T47D (cell line): ENCODE results near the gene TMEM107.

Source experiments
- DNase-seq, 2 experiments: peaks; one replicate each; pipeline versions ENCODE4 v3.0.0 to v3.0.0-alpha.2; 2011 to 2012; ENCODE audit warnings: low read depth in 1 of 2, low spot score in 1 of 2
- JUND ChIP-seq: IDR thresholded peaks from 2 replicates; pipeline ENCODE4 v1.6.1; 2012; ENCODE audit warnings: low read depth
- in situ Hi-C: cut with HindIII; loops from 2 replicates; pipeline ENCODE4 v1.10.0; 2016; ENCODE audit warnings: low sequenced_read_pairs, low pct_unique_long_range_greater_than_20kb

TMEM107 gene

GRCh38 chr17:8149419-8150193 is 26.6 kb downstream of the TMEM107 start:
- TF ChIP-seq JUND = no peak
- in situ Hi-C loops = no loop called here

GRCh38 chr17:8148560-8148959 is 27.6 kb downstream of the TMEM107 start:
- no peak for TF ChIP-seq JUND
- no peak for DNase-seq
- in situ Hi-C loops = no loop called here

More at GRCh38 chr17:8149419-8150193, 26.6 kb downstream of the TMEM107 start:
- DNase-seq = no peak

- DNase-seq = no peak
- in situ Hi-C loops = no loop called here
- TF ChIP-seq JUND = no peak
Measured at GRCh38 chr17:8147805-8148404, 28.3 kb downstream of the TMEM107 start.

GRCh38 chr17:8147141-8147804 is 28.9 kb downstream of the TMEM107 start:
- TF ChIP-seq JUND = no peak
- no peak for DNase-seq
- in situ Hi-C loops = no loop called here

- DNase-seq = no peak
- no peak for TF ChIP-seq JUND
- in situ Hi-C loops = no loop called here
Measured at GRCh38 chr17:8146381-8147140, 29.6 kb downstream of the TMEM107 start.

- no peak for TF ChIP-seq JUND
- in situ Hi-C loops = no loop called here
- no peak for DNase-seq
Measured at GRCh38 chr17:8145811-8146210, 30.4 kb downstream of the TMEM107 start.

GRCh38 chr17:8144401-8145231 is 31.6 kb downstream of the TMEM107 start:
- TF ChIP-seq JUND = no peak

GRCh38 chr17:8143581-8144400 is 32.4 kb downstream of the TMEM107 start:
- in situ Hi-C loops = no loop called here
- TF ChIP-seq JUND = no peak
- DNase-seq = no peak

More at GRCh38 chr17:8144401-8145231, 31.6 kb downstream of the TMEM107 start:
- in situ Hi-C loops = no loop called here
- DNase-seq = no peak

GRCh38 chr17:8142887-8143580 is 33.1 kb downstream of the TMEM107 start:
- no peak for TF ChIP-seq JUND
- no peak for DNase-seq
- in situ Hi-C loops = no loop called here

- no peak for DNase-seq
- no peak for TF ChIP-seq JUND
- in situ Hi-C loops = no loop called here
Measured at GRCh38 chr17:8142158-8142886, 33.9 kb downstream of the TMEM107 start.
